Stimulated activated CD8-positive, alpha-beta memory T cell treated with anti-CD3 and anti-CD28 coated beads, Interleukin-2, amount 100 ng/mL, for 48 hours (primary cell): ENCODE data around the gene GRID2.

Experiments
- DNase-seq, 2 donors: peaks; one replicate each; pipeline ENCODE4 v3.0.0-alpha.2; 2020; ENCODE audit warnings: low read depth in 2 of 2

GRID2 gene

DNA sequence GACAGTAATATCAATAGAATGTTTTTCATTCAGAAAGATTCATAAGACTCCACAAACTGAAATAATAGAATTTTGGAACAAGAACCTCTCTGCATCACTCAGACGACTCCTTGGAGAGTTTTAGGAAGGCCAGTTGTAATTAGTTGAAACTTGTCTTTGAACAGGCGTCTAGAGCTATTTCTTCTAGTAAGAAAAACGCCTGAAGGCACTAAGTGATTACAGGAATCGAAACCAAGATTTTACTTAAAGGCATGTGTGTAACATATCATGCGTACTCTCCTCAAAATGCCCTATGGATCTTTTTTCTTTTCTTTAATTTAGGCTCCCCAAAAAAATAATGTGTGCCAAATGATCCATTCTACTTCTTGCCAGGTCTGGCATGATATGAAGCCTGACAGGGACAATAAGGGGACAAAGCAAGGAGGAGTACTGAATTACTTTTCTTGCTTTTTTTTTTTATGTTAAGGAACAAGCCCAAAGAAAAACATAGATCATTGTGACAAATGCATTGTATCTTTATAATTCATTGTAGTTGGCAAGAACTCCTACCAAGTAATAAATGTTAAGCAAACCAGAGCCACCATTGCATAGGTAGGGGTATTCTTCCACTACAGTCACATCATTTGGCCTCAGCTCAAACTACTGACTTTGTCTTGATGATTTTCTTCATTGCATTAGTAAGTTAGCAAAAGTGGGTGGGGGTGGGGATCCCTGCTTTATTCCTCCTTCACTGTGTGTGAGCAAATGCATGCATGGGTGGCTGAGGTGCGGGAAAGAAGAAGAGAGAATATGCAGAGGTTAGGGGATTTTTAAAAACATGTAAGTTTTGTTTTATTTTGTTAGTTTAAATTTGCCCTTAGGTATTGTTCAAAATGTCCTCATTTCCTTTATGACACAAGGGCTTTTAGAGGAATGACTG is 1444.9 kb downstream of the GRID2 start:
- no peak for DNase-seq

DNA sequence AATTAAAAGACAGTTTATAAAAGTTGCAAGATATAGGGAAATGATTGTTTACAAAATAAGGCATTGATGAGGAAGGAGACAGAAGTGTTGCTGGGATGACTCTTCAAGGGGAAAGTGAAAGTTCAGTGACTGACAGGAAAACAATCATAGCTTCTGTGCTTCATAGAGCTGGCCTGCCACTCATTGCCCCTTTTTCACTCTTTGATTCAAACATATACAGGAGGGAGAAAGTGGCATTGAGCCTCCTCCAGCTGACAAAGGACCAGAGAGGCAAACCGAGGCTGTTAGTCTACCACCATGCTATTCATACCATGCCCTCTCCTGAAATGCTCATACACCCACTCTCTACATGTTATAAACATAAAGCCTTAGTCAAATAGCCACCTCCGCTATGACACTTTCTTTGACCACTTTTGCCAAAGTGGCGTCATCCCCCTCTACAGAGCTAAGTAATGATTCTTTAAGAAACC is 1445.6 kb downstream of the GRID2 start:
- DNase-seq = no peak

DNA sequence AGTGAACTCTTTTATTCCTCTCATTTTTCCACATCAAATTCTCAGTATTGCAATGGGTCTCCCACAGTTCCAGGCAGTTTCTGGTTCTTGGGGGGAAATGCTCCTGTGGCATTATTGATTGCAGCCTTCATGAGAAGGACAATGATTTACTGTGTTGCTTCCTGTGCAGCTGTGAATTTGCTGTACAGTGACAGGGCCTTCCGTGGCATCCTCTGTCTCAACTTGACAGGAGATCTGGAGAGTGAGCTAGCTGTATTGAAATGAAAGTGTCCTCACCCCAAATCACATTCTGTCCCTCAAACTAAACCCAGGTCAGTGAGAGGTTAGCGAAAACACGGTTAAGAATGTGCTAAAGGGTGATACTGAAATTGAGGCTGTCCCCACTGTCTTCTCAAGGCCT is 1447.6 kb downstream of the GRID2 start:
- DNase-seq = no peak

DNA sequence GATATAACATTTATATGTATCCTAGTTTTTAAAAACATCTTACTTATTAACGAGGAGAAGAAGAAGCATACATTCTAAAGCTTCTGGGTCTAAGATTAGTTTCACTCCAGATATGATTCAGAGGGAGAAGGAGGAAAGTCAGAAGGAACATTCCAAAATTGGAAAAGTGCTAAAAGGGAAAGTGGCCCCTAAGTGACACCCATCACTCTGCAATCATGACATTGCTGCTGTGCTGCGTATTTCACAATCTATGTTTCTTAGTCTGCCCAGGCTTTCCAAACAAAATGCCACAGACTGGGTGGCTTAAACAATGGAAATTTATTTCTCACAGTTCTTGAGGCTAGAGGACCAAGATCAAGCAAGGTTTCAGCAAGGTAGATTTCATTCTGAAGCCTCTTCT is 1452.3 kb downstream of the GRID2 start:
- no peak for DNase-seq

DNA sequence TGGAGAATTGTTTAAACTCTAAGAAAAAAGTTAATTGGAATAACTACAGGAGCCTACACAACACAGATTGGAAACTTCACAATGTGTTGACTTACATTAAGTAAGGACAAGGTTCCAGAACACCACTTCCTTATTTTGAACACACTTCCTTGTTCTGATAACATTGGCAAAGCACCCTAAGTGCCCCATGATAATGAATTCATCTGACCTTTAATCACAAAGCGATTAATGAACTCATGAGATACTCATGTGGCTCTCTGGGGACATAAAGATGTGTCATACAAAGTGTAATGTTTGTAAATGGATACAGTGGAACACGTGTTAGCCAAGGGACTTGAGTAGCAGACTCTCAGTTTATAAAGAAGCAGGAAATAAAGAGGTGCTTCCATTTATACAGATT is 1455.7 kb downstream of the GRID2 start:
- DNase-seq = no peak

DNA sequence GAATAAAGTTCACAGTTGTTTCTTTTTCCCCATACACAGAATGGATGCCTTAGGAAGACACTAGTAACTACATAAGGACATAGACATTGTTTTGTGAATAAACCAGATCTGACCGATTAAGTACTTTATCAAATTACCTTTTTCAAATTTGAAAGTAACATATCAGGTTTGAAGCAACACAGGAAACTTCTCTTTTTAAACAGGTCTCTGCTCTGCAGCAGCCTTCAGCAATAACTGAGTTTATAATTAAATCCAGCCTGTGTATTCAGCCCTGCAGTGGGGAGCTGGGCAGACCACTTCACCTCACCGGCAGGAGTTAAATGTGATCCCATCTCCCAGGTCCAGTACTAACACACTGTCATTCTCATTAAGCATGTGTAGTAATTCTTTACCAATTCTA is 1456.5 kb downstream of the GRID2 start:
- DNase-seq = no peak

DNA sequence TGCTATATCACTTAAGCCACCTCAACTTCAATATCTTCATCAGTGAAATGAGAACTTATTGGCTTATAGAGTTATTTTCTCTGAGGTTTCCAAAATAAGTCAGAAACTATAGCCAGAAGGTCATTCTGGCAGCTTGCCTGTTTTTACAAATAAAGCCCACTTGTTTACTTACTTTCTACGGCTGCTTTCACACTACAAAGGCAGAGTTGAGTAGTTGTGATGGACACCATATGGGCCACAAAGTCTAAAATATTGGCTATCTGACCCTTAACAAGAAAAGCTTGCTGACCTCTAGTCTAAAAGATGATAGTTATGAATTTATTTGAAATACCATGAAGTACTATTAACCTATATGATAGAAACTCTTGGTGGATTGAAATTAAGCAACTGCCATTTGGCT is 1457.5 kb downstream of the GRID2 start:
- no peak for DNase-seq

DNA sequence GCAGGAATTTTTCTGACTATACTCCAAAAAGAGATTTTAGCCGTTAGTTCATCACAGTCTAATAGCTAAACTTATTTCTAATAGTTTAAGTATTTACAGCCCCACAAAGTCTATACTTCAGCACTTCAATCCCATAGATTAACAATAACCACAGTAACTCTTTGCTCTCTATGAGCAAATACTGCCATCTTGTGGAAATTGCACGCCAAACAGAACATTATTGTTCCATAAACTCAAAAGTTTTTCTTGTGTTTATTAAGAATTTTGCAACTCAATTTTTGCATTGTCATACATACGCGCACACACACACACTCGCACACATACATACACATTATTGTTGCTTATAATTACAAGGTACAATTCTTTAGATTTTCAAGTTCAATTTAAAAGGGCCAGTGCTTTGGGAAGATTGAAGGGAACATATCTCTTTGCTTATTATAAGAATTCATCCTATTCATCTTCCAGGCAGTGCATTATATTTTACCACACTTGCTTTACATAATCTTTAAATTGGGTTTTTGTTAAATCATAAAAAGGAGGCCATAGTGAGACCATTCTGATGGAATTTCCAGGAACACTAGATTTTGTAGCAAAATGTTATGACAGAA is 1461.0 kb downstream of the GRID2 start:
- no peak for DNase-seq

DNA sequence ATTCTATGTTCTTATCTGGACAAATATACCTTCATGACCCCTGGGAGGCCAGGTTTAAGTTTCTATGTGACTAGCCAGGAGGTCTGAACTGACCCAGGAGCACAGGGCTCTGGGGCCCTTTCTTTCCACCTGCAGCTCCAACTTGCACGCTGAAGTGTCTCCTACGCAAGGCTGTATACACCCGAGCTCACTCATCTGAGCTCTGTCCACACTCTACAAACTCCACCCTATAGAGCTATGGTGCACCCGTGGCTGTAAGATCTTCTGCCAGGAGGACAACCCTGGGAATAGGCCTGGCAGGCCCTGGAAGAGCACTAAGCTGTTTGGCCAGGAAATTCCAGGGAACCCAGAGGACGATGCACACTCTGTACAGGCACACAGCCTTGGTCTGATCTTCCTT is 1464.2 kb downstream of the GRID2 start:
- no peak for DNase-seq

DNA sequence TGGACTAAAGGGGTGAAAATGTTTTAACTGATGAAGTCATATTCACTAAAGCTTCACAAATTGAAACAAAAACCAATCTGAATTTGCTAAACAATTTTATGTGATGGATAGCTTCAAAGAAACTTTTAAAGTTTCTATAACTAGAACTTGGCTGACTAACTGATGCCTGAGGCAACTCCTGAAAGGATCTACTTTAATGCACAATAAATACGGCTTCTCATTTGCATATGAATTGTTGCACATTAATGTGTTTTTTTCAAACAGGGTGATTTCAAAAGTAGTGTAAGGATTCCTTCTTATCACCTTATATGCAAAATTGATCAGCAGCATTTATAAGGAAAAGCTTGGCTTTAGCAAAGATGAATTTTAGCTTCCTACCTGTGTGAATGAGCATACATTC is 1466.4 kb downstream of the GRID2 start:
- no peak for DNase-seq

DNA sequence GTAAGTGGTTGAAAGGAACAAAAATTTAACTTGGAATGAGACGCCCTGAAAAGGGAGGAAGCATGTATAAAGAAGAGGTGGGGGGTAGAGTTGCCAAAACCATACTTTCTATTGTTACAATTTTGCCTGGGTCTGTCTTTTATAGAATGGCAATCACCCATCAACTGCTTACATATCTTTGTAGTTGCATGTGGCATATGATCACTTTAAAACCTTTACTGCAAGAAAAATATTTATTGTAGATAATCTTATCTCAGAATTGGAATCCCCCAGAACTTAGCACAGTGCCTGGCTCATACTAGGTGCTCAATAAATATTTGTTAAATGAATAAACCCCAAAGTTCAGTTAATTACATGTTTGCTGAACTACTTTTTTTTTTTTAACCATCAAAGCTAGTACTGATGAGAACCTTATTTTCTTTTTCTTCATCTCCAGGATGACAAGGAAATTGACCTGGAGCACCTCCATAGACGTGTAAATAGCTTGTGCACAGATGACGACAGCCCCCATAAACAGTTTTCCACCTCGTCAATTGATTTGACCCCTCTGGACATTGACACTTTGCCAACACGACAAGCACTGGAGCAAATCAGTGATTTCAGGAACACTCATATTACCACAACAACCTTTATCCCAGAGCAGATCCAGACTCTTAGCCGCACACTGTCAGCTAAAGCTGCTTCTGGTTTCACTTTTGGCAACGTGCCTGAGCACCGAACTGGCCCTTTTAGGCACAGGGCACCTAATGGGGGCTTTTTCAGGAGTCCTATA is 1468.1 kb downstream of the GRID2 start:
- no peak for DNase-seq

DNA sequence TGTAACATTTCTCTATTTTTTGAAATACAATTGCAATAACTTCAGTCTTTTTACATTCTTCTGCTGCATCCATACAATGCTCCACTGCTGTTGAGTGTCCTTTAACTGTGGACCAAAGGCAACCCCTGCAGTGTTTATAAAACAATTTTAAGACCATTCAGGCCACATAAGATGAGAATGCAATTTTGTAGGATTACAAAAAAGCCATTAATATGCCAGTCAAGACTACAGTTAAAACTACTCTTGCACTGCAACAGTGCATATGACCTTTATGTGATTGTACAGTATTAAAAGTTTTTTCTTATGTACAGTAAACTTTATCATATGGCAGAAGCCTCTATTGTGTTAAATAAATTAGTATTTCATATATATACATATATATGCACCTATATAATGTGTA is 1469.1 kb downstream of the GRID2 start:
- no peak for DNase-seq

DNA sequence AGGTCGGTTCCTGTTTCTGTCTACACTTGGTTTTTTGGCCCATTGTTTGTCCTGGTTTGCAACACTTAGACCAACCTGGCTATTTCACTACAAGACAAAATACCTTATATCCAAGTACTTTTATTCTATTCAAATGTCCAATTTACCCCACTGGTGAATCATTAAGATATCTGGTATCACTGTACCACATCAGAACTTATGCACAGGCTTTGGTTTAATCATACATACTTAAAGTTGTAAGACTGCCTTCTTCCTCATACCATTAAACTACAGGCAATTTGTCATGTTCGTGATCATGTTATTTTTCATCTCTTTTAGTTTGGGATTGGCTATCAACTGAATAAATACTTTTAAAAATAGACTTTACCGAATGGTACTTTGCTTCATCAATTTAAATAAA is 1471.8 kb downstream of the GRID2 start:
- DNase-seq = no peak

DNA sequence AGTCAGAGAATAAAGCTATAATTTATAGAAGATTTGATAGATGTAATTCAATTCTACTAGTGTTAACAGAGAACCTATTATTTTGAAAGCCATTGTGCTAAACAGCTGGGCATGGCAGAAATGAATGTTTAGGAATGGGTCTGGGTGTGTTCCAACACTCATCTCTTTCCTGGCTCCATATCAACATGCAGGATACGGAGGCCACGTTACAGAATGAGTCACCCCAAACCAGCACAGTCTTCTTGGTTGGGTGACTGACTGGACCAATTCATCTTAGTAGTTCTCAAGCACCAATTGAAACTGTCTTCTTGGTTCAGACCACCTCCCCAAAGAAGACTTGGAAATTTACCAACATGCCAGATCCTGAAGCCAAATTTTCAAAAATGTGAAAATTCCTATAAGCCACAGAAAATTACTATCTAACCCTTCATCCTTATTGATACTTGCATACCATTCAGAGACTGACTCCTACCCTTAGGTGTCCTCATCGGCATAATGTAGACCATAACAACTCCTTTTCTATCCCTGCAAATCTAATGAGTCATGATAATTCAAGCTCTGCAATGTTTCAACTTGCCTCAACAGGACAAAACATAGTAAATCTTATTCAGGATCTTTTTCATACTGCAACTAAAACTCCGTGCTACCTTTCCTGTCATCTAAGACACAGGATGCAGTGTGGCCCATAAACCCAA is 1472.8 kb downstream of the GRID2 start:
- DNase-seq = no peak

DNA sequence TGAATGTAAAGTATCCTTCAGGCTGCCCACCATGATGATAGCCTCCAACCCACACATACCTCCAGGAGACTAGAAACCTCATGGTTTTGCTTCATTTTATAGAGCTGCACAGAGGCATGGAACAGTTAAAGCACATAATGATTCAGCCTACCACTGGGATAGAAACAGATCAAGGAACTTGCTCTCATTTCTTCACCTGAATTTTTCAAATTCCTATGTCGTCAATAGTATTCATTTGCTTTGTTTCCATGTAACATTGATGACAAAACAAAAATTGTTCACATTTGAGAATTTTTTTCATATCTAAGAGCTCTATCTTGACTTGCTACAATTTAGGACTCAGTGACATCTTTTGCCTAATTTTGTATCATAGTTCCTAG is 1473.3 kb downstream of the GRID2 start:
- DNase-seq = no peak

DNA sequence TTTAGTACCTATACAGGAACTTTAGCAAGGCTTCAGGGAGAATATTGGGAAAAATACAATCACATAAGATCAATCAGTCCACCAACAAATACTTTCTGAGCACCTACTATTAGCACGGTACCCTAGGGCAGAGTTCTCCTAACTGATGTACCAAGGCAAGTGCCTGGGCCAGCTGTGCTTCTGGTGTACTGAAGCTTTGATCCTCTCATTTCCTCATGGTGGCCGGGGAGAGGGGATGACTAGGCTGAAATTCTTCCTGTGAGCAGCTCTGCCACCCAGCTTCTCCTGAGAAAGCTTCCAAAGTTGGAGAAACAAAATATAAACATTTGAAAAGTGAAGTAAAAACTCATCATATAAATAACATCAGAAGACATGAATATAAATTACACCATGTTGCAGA is 1475.5 kb downstream of the GRID2 start:
- DNase-seq = no peak

DNA sequence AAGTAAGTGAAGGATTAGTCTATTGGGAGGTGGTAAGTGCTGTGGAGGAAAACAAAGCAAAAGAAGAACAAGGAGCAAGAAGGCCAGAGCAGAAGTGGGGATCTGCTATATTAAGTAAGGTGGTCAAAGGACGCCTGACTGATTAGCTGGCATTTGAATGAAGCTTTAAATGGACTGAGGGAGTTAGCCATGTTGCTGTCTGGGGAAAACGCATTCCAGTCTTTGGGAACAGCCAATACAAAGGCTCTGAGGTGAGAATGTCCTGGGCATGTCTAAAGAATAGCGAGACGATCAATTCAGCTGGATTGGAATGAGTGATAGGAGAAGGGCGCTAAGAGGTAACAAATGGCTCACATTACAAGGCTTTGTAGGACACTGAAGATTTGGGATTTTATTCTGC is 1476.3 kb downstream of the GRID2 start:
- DNase-seq = no peak

DNA sequence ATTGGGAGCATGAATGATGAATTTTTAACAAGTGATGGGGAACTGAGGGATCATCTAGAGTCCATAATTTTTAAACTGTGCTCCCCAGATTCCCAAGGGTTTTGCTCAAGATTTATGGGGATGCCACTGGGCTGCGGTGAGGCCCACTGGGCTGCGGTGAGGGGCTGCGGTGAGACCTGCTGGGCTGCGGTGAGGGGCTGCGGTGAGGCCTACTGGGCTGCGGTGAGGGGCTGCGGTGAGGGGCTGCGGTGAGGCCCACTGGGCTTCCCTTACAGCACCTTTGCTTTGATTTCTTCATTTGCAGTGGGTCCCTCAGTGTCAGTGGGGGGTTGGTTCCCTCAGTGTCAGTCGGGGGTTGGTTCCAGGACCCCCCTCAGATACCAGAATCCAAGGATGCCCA is 1477.4 kb downstream of the GRID2 start:
- no peak for DNase-seq

DNA sequence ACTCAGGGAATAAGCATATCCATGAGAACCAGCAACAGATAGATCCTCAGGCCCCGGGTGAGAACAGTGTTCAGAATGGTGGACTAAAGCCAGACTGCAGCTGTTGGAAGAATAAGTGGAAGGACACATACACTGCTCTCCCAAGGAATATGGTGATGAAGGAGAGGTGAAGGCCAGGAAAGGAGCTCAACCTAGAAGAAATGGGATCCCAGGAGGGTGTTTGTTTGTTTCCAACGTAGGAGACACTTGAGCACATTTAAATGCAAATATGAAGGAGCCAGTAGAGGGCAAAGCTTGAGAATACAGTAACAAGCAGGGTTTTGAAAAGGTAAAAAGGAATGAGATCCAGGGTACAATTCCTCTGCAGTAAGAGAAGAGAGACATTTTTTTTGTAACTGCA is 1482.4 kb downstream of the GRID2 start:
- DNase-seq = no peak

DNA sequence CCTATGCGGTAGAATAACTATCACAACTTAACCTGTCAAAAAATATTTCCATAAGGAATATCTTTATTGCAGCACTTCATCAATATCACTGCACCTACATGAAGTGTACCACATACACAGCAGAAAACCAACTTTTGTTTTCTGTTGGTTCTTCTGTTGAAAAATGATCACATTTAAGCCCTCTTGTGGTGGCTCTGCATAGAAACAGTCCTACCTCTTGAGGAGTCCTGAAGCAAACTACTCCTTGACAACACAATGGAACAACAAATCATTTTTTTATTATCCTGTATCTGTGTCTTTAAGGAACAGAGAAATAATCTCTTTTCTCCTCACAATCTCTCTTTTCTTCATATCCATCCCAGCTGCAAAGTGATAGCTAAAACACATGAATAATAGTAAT is 1484.9 kb downstream of the GRID2 start:
- DNase-seq = no peak

DNA sequence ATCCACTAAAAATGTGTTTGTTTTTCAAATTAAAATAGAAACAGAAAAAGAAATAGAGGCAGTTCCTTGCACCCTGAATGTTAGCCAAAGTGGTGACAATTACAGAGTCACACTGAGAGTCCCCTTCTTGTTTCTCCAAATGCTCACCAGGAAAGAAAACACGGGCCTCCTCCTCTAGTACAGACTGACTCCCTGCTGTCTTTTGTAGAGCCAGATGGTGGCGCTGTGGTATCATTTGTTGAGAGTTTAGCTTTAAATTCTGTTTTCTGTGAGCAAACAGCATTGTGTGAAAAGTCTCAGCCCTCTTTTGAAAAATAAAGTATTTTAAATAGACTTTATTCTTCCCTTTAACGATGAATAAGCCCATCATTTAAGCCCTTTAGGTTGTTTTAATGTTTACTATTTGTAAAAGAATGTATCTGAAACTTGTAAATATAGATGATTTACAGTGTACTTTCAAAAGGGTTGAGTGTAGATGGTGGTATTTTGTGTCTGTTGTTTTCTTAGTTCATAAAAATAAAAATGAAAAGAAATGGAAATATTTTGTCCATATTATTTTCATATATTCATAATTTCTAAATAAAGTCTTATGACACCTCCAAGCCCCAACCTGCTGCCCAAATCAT is 1487.9 kb downstream of the GRID2 start:
- DNase-seq = peak in 1 of 2 donors; percentile 14

DNA sequence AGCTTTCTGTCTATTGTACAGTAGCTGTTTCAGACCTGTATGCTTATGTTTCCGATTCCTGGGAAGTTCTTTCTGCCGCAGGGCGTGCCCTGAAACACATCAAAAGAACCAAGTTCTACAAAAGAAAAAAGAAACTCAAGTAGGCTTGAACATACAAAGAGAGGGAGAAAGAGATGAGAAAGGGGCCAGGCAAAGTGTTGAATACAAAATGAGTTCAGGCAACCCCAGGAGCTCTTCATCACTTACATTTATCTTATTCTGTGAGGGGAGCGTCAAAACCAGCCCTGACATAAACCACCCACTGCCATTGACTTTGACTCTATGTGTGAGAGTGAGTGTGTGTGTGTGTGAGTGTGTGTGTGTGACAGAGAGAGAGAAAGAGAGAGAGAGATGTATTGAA is 1498.3 kb downstream of the GRID2 start:
- DNase-seq = no peak
